Measurements from ENCODE around the gene CREB3L1. TPM values are rescaled to one million over a fixed set of nuclear protein-coding genes. Genes with fewer than 3 reads are reported as not detected.
A peak's percentile ranks its signal among the peaks of the same experiment; 100 is the strongest.

Gene CREB3L1
- total and polyA plus RNA-seq, 2 donors (not counting 3 experiments of a cell fraction or from before 2014, with no cell fraction given), result 0.23 to 0.84 TPM

GRCh38 chr11:46327829-46328228, 50.4 kb downstream of the CREB3L1 start:
- Histone ChIP-seq H3K27ac (ENCODE audit: insufficient read depth, low read depth, low read length) (no peak overlapping the region), H3K79me2 (ENCODE audit: control insufficient read depth, insufficient read depth, low read length) (no peaks in the 10 kb centered on the region), H3K4me2 (ENCODE audit: insufficient read depth, low read length) (no peak overlapping the region), H4K20me1 (replicated peaks; ENCODE audit: control insufficient read depth, extremely low read depth, insufficient read depth, low read length) (no peaks in the 10 kb centered on the region), H3K36me3 (ENCODE audit: control insufficient read depth in 2 of 2, extremely low read depth in 1 of 2, insufficient read depth in 2 of 2, low read length in 2 of 2) (no peaks in the 10 kb centered on the region), H3K9me1 (replicated peaks; ENCODE audit: control insufficient read depth, extremely low read depth, insufficient read depth, low read length) (no peaks in the 10 kb centered on the region), H3K27me3 (ENCODE audit: control insufficient read depth in 2 of 2, insufficient read depth in 2 of 2, low read length in 2 of 2) (peaks cover 30 to 37% of the 10 kb centered on the region in 2 experiments), H3K4me3 (replicated peaks in 1 of 3; ENCODE audit: insufficient read depth in 1 of 3, low read depth in 1 of 3, low read length in 3 of 3) (no peak overlapping the region), H3K9ac (replicated peaks; ENCODE audit: extremely low read depth, insufficient read depth, low read length) (no peak overlapping the region), H3K4me1 (ENCODE audit: control insufficient read depth, extremely low read depth, insufficient read depth, low read length) (no peaks in the 10 kb centered on the region), H2AFZ (ENCODE audit: low read depth, low read length) (no peak overlapping the region), H3K9me3 (replicated peaks; ENCODE audit: control insufficient read depth, insufficient read depth, low read length) (no peaks in the 10 kb centered on the region)
- intact Hi-C loops (cut with micrococcal nuclease) (no loop called here), dilution Hi-C loops (cut with MboI; ENCODE audit: extremely low pct_ligation_motif_present, low sequenced_read_pairs) (no loop called here)
- ChIA-PET POLR2A (no interaction called here), CTCF (interaction anchor here (0.6 to 4.0 kb wide), 6 partner anchors 10 to 89 kb away, joined by 3 to 30 read pairs (median 5); no protein-coding TSS in a partner anchor)
- peak; percentile 62 for FAIRE-seq
- TF ChIP-seq, protein P1, sequence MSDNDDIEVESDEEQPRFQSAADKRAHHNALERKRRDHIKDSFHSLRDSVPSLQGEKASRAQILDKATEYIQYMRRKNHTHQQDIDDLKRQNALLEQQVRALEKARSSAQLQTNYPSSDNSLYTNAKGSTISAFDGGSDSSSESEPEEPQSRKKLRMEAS (IDR thresholded peaks at IDR 0.05; ENCODE audit: insufficient read depth, insufficient read length), result no peak
- TF ChIP-seq CTCF (IDR thresholded peaks at IDR 0.05; ENCODE audit: extremely low read depth in 1 of 2, insufficient read depth in 1 of 2, low read depth in 1 of 2, low read length in 2 of 2) (no peak), FOS (IDR thresholded peaks at IDR 0.05; ENCODE audit: borderline replicate concordance, insufficient read depth, low read length) (no peak), GATA2 (IDR thresholded peaks at IDR 0.05; ENCODE audit: insufficient read depth, insufficient read length, low read depth, low read length) (no peak), POLR2A (IDR thresholded peaks at IDR 0.05; ENCODE audit: low read depth, low read length) (no peak), EZH2 (IDR thresholded peaks at IDR 0.05; ENCODE audit: borderline replicate concordance, low read depth, low read length, severe bottlenecking) (no peak), MYC (IDR thresholded peaks at IDR 0.05; ENCODE audit: low read depth, low read length) (no peak), JUN (IDR thresholded peaks at IDR 0.05; ENCODE audit: borderline replicate concordance, insufficient read depth, insufficient read length, low read depth) (no peak), POLR2AphosphoS5 (IDR thresholded peaks at IDR 0.05; ENCODE audit: insufficient read depth, low read depth, low read length) (no peak)
- no peak for DNase-seq (ENCODE audit: low read depth, low spot score)
- no TSS peak for BruUV-seq (replicated peaks)

Measured in endothelial cell of umbilical vein (primary cell).